ENCODE results near the gene PLXNA4.

PLXNA4 gene

DNA sequence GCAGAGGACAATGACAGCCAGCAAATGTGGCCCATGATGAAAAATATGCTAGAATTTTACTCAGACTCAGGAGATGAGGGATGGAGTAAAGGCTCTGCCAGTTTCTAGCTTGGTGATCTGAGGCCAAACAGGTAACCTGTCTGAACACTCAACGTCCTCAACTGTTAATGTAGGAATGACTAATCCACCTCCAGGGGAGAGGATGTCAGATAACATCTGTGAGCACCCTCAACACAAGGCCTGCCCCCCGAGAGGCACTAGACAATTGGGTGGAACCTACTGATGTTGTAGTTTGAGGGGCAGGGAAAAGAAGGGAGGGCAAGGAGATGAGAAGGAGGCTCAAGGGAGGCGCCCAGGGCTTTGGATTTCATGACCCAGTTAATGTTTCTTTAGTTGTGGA, 445.1 kb downstream of the PLXNA4 start:
- Histone ChIP-seq H3K4me1 (ENCODE audit: insufficient read depth, low read length) (no peaks in the 10 kb centered on the region), H3K27me3 (ENCODE audit: insufficient read depth, low read length) (no peaks in the 10 kb centered on the region), H3K9ac (ENCODE audit: low read depth, low read length) (no peak overlapping the region), H3K36me3 (ENCODE audit: insufficient read depth, low read length) (peaks cover 4% of the 10 kb centered on the region; the same call in 1 of the 2 replicates), H3K27ac (ENCODE audit: low read depth, low read length) (no peak overlapping the region), H3K4me3 (ENCODE audit: low read length) (no peak overlapping the region), H3K9me3 (ENCODE audit: insufficient read depth, low read depth, low read length) (peaks cover 2% of the 10 kb centered on the region; the same call in 1 of the 2 replicates)
- WGBS, result 84% methylated on average over 3 of the region's 3 CpGs

DNA sequence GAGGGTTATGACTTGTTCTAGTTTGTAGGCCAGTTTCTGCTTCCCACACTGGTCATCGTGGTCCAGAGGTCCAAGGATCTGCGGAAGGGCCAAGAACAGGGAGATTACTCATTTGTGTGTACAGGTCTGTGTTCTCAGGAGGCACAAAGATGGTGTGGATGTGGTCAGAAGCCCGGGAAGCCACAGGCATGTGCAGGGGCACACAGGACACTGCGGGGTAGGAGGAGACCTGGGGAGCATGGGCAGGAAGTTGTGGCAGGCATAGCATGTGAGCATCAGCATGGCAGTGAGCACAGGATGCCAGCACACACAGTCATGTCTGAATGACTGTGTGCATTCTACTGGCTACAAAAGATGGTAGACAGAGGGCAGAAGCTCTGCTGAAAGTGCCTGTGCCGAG, 445.8 kb downstream of the PLXNA4 start:
- Histone ChIP-seq H3K27me3 (ENCODE audit: insufficient read depth, low read length) (no peaks in the 10 kb centered on the region), H3K9ac (ENCODE audit: low read depth, low read length) (no peak overlapping the region), H3K4me3 (ENCODE audit: low read length) (no peak overlapping the region), H3K4me1 (ENCODE audit: insufficient read depth, low read length) (no peaks in the 10 kb centered on the region), H3K27ac (ENCODE audit: low read depth, low read length) (no peak overlapping the region), H3K36me3 (ENCODE audit: insufficient read depth, low read length) (peaks cover 4% of the 10 kb centered on the region; the same call in 1 of the 2 replicates), H3K9me3 (ENCODE audit: insufficient read depth, low read depth, low read length) (peaks cover 2% of the 10 kb centered on the region; the same call in 1 of the 2 replicates)
- WGBS, result 94% methylated on average over 5 of the region's 5 CpGs

GRCh38 chr7:132125872-132126595, 450.2 kb downstream of the PLXNA4 start:
- Histone ChIP-seq H3K27ac (ENCODE audit: low read depth, low read length) (no peak overlapping the region), H3K4me1 (ENCODE audit: insufficient read depth, low read length) (no peaks in the 10 kb centered on the region), H3K4me3 (ENCODE audit: low read length) (no peak overlapping the region), H3K27me3 (ENCODE audit: insufficient read depth, low read length) (no peaks in the 10 kb centered on the region), H3K9me3 (ENCODE audit: insufficient read depth, low read depth, low read length) (peaks cover 2% of the 10 kb centered on the region; the same call in 1 of the 2 replicates), H3K9ac (ENCODE audit: low read depth, low read length) (no peak overlapping the region), H3K36me3 (ENCODE audit: insufficient read depth, low read length) (peaks cover 4% of the 10 kb centered on the region; the same call in 1 of the 2 replicates)
- WGBS, result 93% methylated on average over 12 of the region's 12 CpGs

DNA sequence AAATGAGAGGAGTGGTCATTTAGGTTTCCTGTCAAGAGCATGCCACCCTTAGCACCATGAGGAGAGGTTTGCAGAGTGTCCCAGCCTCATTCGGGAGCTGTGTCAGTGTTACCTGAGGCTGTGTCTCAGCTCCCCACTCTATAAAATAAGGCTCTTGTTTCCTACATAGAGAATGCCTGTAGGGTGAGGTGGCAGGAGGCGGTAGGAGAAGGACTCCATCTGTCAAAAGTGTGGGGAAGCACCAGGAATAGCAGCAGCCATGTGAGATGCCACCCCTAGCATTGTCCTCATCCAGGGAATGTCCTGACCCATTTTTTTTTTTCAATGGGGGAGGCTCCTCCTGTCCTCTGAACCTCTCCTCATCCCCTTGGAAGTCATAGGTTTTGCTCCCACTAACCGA, 451.2 kb downstream of the PLXNA4 start:
- Histone ChIP-seq H3K36me3 (ENCODE audit: insufficient read depth, low read length) (peaks cover 4% of the 10 kb centered on the region; the same call in 1 of the 2 replicates), H3K4me3 (ENCODE audit: low read length) (no peak overlapping the region), H3K27ac (ENCODE audit: low read depth, low read length) (no peak overlapping the region), H3K9ac (ENCODE audit: low read depth, low read length) (no peak overlapping the region), H3K9me3 (ENCODE audit: insufficient read depth, low read depth, low read length) (peaks cover 2% of the 10 kb centered on the region; the same call in 1 of the 2 replicates), H3K4me1 (ENCODE audit: insufficient read depth, low read length) (no peaks in the 10 kb centered on the region), H3K27me3 (ENCODE audit: insufficient read depth, low read length) (no peaks in the 10 kb centered on the region)
- 96% methylated on average over 3 of the region's 3 CpGs for WGBS

DNA sequence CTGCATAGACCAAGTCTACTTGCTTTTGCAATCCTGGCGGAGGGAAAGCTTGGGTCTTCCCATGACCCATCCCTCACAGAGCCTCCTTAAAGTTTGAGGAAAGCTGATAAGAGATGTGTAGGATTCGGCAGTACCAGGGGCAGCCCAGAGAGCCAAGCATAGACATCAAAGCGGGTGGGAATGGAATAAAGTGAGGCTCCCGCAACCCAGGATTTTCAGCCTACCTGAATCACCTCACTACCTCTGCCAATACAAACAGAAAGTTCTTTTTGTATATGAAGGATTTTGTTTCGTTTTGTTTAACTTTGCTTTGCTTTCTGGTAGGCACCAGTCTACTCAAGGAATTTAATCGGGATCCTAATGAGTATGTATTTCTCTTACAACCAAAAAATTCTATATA, 451.7 kb downstream of the PLXNA4 start:
- WGBS, result 89% methylated on average over 3 of the region's 6 CpGs
- H3K4me3 ChIP-seq (ENCODE audit: low read length), result no peak overlapping the region
- no peaks in the 10 kb centered on the region for H3K27me3 ChIP-seq (ENCODE audit: insufficient read depth, low read length)
- H3K27ac ChIP-seq (ENCODE audit: low read depth, low read length), result no peak overlapping the region
- H3K4me1 ChIP-seq (ENCODE audit: insufficient read depth, low read length), result no peaks in the 10 kb centered on the region
- H3K9me3 ChIP-seq (ENCODE audit: insufficient read depth, low read depth, low read length), result peaks cover 2% of the 10 kb centered on the region; the same call in 1 of the 2 replicates
- peaks cover 4% of the 10 kb centered on the region; the same call in 1 of the 2 replicates for H3K36me3 ChIP-seq (ENCODE audit: insufficient read depth, low read length)
- no peak overlapping the region for H3K9ac ChIP-seq (ENCODE audit: low read depth, low read length)

GRCh38 chr7:132123773-132124172, 452.5 kb downstream of the PLXNA4 start:
- Histone ChIP-seq H3K4me3 (ENCODE audit: low read length) (no peak overlapping the region), H3K9me3 (ENCODE audit: insufficient read depth, low read depth, low read length) (peaks cover 2% of the 10 kb centered on the region; the same call in 1 of the 2 replicates), H3K4me1 (ENCODE audit: insufficient read depth, low read length) (no peaks in the 10 kb centered on the region), H3K36me3 (ENCODE audit: insufficient read depth, low read length) (peaks cover 4% of the 10 kb centered on the region; the same call in 1 of the 2 replicates), H3K9ac (ENCODE audit: low read depth, low read length) (no peak overlapping the region), H3K27ac (ENCODE audit: low read depth, low read length) (no peak overlapping the region), H3K27me3 (ENCODE audit: insufficient read depth, low read length) (no peaks in the 10 kb centered on the region)
- WGBS, result 57% methylated on average over 6 of the region's 7 CpGs

- Histone ChIP-seq H3K27ac (ENCODE audit: low read depth, low read length) (no peak overlapping the region), H3K36me3 (ENCODE audit: insufficient read depth, low read length) (peaks cover under 1% of the 10 kb centered on the region; the same call in 1 of the 2 replicates), H3K27me3 (ENCODE audit: insufficient read depth, low read length) (no peaks in the 10 kb centered on the region), H3K4me3 (ENCODE audit: low read length) (no peak overlapping the region), H3K4me1 (ENCODE audit: insufficient read depth, low read length) (no peaks in the 10 kb centered on the region), H3K9ac (ENCODE audit: low read depth, low read length) (no peak overlapping the region), H3K9me3 (ENCODE audit: insufficient read depth, low read depth, low read length) (peaks cover under 1% of the 10 kb centered on the region; the same call in 1 of the 2 replicates)
- 96% methylated on average over 6 of the region's 6 CpGs for WGBS
Measured at GRCh38 chr7:132122901-132123300, 453.4 kb downstream of the PLXNA4 start.

DNA sequence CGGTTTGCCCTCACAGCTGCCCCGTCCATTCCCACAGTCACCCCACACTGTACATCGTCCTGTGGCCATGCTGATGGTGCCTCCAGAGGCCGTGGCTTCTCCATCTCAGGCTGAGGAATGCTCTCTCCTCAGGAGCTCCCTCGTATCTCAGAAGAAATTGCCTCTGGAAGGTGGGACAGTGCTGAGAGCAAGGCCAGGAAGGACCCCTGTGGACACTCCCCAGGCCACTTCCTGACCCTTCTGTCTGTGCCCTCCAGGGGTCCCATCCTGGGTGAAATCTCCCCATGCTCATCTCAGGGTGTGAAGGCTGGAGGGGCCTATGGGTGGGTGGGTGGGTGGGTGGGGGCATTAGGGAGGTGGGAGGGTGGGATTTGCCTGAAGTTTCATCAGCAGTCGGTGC, 454.3 kb downstream of the PLXNA4 start:
- Histone ChIP-seq H3K9ac (ENCODE audit: low read depth, low read length) (no peak overlapping the region), H3K9me3 (ENCODE audit: insufficient read depth, low read depth, low read length) (no peaks in the 10 kb centered on the region), H3K4me1 (ENCODE audit: insufficient read depth, low read length) (no peaks in the 10 kb centered on the region), H3K4me3 (ENCODE audit: low read length) (no peak overlapping the region), H3K36me3 (ENCODE audit: insufficient read depth, low read length) (no peaks in the 10 kb centered on the region), H3K27me3 (ENCODE audit: insufficient read depth, low read length) (no peaks in the 10 kb centered on the region), H3K27ac (ENCODE audit: low read depth, low read length) (no peak overlapping the region)
- WGBS, result 81% methylated on average over 6 of the region's 6 CpGs

DNA sequence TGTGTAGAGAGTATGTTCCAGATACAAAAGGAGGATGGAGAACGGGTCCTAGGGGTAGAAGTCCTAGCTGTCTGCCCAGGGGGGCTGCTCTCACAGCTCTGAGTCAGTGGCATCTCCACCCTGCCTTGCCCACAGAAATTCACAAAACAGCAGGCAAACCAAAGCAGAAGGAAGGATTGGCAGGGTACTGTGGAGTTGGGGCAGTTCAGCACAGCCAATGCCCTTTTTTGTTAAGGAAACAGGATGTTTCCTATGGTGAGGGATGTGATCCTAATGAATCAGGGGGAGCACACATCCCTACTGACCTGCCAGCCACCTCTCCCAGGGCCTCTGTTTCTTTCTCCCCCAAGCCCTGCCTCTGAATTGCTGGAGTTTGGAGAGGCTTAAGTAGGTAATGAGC, 457.6 kb downstream of the PLXNA4 start:
- Histone ChIP-seq H3K27ac (ENCODE audit: low read depth, low read length) (no peak overlapping the region), H3K9ac (ENCODE audit: low read depth, low read length) (no peak overlapping the region)

DNA sequence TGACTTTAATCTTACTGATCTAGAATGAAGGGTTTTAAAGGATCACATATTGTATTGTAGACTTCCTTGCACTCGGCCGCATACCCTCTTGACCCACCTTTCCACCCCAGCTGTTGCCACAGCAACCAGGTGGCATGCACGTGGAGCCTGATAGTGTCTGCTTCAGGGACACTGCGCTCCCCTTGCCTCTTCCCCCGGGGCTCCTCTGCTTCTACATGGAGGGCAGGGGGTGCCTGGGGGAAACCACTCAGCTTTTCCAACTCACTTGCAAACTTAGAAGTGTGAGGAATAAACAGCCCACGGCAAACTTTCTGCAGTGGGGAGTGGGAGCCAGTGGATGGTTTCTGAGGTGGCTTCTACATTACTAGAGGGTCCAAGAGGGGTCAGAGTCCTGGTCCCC, 458.6 kb downstream of the PLXNA4 start:
- H3K4me3 ChIP-seq (ENCODE audit: low read length), result no peak overlapping the region
- no peaks in the 10 kb centered on the region for H3K36me3 ChIP-seq (ENCODE audit: insufficient read depth, low read length)
- no peak overlapping the region for H3K9ac ChIP-seq (ENCODE audit: low read depth, low read length)
- no peak overlapping the region for H3K27ac ChIP-seq (ENCODE audit: low read depth, low read length)
- no peaks in the 10 kb centered on the region for H3K27me3 ChIP-seq (ENCODE audit: insufficient read depth, low read length)
- no peaks in the 10 kb centered on the region for H3K9me3 ChIP-seq (ENCODE audit: insufficient read depth, low read depth, low read length)
- 89% methylated on average over 6 of the region's 6 CpGs for WGBS
- 0 out of 2 replicates have a peak, but pooled peaks cover 4% of the 10 kb centered on the region for H3K4me1 ChIP-seq (ENCODE audit: insufficient read depth, low read length)

More for the DNA sequence above, 457.6 kb downstream of the PLXNA4 start:
- WGBS, result 85% methylated on average over 1 of the region's 1 CpG
- 0 out of 2 replicates have a peak, but pooled peaks cover 4% of the 10 kb centered on the region for H3K4me1 ChIP-seq (ENCODE audit: insufficient read depth, low read length)
- H3K9me3 ChIP-seq (ENCODE audit: insufficient read depth, low read depth, low read length), result no peaks in the 10 kb centered on the region
- H3K27me3 ChIP-seq (ENCODE audit: insufficient read depth, low read length), result no peaks in the 10 kb centered on the region
- no peak overlapping the region for H3K4me3 ChIP-seq (ENCODE audit: low read length)
- H3K36me3 ChIP-seq (ENCODE audit: insufficient read depth, low read length), result no peaks in the 10 kb centered on the region

- Histone ChIP-seq H3K27ac (ENCODE audit: low read depth, low read length) (no peak overlapping the region), H3K4me1 (ENCODE audit: insufficient read depth, low read length) (0 out of 2 replicates have a peak, but pooled peaks cover 4% of the 10 kb centered on the region), H3K9ac (ENCODE audit: low read depth, low read length) (no peak overlapping the region), H3K9me3 (ENCODE audit: insufficient read depth, low read depth, low read length) (no peaks in the 10 kb centered on the region), H3K4me3 (ENCODE audit: low read length) (no peak overlapping the region), H3K36me3 (ENCODE audit: insufficient read depth, low read length) (no peaks in the 10 kb centered on the region), H3K27me3 (ENCODE audit: insufficient read depth, low read length) (no peaks in the 10 kb centered on the region)
- WGBS, result 83% methylated on average over 2 of the region's 3 CpGs
Measured at GRCh38 chr7:132117181-132117580, 459.1 kb downstream of the PLXNA4 start.

All from HUES64 (cell line).